ENCODE measurements around the gene SP4.
"Not testable (repeated sequence)": the region's sequence is repeated elsewhere in the genome, so short reads cannot be mapped to it uniquely, and the experiment has no call there.

SP4 gene

GRCh38 chr7:21536445-21537118 lies 108.7 kb downstream of the SP4 start:
- H3K27me3 Mint-ChIP-seq = peaks cover 26% of the 10 kb centered on the region
- not testable (repeated sequence) for H3K9me3 Mint-ChIP-seq, H3K27ac Mint-ChIP-seq, ATAC-seq, H3K4me1 Mint-ChIP-seq, H3K4me3 Mint-ChIP-seq, DNase-seq

DNA sequence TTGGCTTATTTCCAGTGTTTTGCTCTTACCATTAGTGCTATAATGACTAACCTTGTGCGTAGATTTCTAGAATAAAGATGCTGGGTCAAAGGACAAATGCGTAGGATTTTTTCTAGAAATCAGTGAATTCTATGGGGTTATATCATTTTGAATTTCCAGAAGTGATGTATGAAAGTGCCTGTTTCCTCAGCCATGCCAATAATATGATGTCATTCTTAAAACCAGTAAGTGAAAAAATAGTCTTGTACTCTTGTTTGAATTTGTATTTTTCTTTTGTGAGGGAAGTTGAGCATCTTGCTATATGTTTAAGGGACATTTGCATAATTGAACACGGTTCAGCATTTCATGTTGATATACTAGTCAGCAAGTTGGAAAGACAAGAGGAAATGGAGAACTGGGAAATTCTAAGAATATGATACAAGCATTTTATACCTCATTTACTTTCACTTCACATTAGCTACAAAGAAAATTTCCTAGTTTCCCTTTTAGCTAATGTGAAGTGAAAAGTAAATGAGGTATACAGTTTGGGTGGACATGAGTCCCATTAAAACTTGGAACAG lies 111.1 kb downstream of the SP4 start:
- no peak overlapping the region for H3K4me3 Mint-ChIP-seq
- peaks cover 3% of the 10 kb centered on the region for H3K4me1 Mint-ChIP-seq
- DNase-seq (no peak), ATAC-seq (no peak)
- H3K27me3 Mint-ChIP-seq = peaks cover 43% of the 10 kb centered on the region
- H3K27ac Mint-ChIP-seq = peak overlapping the region in 1 of 2 donors; percentile 43
- H3K9me3 Mint-ChIP-seq = no peaks in the 10 kb centered on the region

DNA sequence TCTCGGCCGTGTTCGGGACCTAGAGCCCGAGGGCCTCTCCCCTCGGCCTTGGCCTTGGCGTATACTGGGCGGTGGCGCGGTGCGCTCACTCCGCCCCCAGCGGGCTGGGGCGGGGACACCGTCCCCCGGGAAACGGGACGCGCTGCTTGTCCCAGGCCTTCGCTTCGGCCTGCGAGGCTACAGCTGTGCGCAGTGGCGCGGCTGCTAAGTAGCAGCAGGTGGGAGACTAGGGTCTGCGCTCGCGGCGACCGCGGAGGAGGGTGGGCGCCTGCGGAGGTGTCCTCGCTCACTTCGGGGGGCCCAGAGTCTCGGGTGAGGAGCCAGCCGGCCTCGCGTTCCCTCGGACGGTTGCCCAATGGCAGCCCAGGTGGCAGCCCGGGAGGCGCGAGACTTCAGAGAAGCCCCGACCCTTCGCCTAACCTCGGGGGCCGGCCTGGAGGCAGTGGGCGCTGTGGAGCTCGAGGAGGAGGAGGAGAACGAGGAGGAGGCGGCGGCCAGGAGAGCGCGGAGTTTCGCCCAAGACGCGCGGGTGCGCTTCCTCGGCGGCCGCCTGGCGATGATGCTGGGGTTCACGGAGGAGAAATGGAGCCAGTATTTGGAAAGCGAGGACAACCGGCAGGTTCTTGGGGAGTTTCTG lies 115.1 kb downstream of the SP4 start, which contains the start of gene DNAH11:
Gene DNAH11, plus strand, starts transcription at position 149 of the 637 bp plus-strand sequence. Its CDS starts 207 bp downstream, at position 356.
- peaks cover 75% of the 10 kb centered on the region for H3K27me3 Mint-ChIP-seq

GRCh38 chr7:21543528-21544302 lies 115.8 kb downstream of the SP4 start:
- no peaks in the 10 kb centered on the region for H3K9me3 Mint-ChIP-seq
- H3K27me3 Mint-ChIP-seq = peaks cover 73% of the 10 kb centered on the region
- H3K4me3 Mint-ChIP-seq = peak overlapping the region; percentile 70 to 85
- H3K27ac Mint-ChIP-seq = no peak overlapping the region
- ATAC-seq (peak; percentile 48), DNase-seq (peak; percentile 7 to 10)
- peaks cover 6% of the 10 kb centered on the region for H3K4me1 Mint-ChIP-seq

More for the DNA sequence above, 115.1 kb downstream of the SP4 start, which contains the start of gene DNAH11:
- Mint-ChIP-seq H3K4me3 (peak within 1 kb of the TSS; percentile 70 to 85), H3K4me1 (peaks cover 6% of the 10 kb centered on the region), H3K9me3 (no peaks in the 10 kb centered on the region), H3K27ac (no peak within 1 kb of the TSS)
- peak; percentile 21 to 28 for DNase-seq
- ATAC-seq = peak; percentile 88

DNA sequence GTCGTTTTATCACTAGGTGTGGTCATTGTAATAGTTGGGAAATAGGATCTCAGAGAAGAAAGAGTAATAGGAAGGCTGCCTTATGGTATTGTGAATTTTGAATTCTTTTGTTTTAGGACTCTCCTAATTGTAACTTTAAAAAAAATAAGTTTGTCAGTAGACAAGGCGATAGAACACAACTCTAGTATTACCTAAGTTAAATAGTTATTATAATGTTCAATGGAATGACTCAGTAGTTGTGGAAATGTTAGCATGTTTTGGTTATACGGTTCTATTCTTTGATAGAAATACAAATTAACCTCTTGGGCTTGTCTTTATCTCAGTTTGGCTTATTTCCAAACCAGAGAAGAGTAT lies 116.4 kb downstream of the SP4 start:
- H3K27me3 Mint-ChIP-seq = peaks cover 69% of the 10 kb centered on the region
- peaks cover 6% of the 10 kb centered on the region for H3K4me1 Mint-ChIP-seq
- H3K4me3 Mint-ChIP-seq = peak overlapping the region in 1 of 2 donors; percentile 70
- no peak for ATAC-seq
- no peak overlapping the region for H3K27ac Mint-ChIP-seq
- H3K9me3 Mint-ChIP-seq = no peaks in the 10 kb centered on the region
- DNase-seq = no peak

GRCh38 chr7:21544715-21545114 lies 116.8 kb downstream of the SP4 start:
- peaks cover 69% of the 10 kb centered on the region for H3K27me3 Mint-ChIP-seq
- ATAC-seq (no peak), DNase-seq (no peak)
- no peaks in the 10 kb centered on the region for H3K9me3 Mint-ChIP-seq
- H3K4me1 Mint-ChIP-seq = peaks cover 6% of the 10 kb centered on the region
- H3K4me3 Mint-ChIP-seq = no peak overlapping the region
- H3K27ac Mint-ChIP-seq = no peak overlapping the region

DNA sequence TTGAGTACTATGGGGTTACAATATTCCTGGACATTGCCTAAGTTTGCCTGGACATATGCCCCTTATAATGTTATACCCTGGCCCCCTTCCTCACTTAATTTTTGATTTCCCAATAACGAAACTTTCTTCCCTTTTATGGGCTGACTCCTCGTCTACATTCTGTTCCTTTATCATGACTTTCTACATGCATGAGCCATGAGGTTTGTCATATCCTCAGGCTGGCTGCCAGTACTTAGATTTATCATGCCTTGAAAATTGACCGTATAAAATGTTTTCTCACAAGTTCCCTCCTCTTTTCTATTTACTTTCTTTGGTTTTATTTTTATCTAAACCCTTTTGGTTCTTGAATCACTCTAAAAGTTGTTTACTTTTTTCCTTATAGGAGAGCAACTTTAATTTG lies 119.6 kb downstream of the SP4 start:
- ATAC-seq (no peak), DNase-seq (no peak)
- Mint-ChIP-seq H3K9me3 (no peaks in the 10 kb centered on the region), H3K27me3 (peaks cover 47% of the 10 kb centered on the region), H3K27ac (no peak overlapping the region), H3K4me3 (no peak overlapping the region), H3K4me1 (peaks cover 6% of the 10 kb centered on the region)

GRCh38 chr7:21548491-21548890 lies 120.6 kb downstream of the SP4 start:
- Mint-ChIP-seq H3K4me3 (no peak overlapping the region), H3K4me1 (peaks cover 6% of the 10 kb centered on the region), H3K27me3 (peaks cover 37% of the 10 kb centered on the region), H3K27ac (no peak overlapping the region), H3K9me3 (no peaks in the 10 kb centered on the region)
- no peak for DNase-seq
- no peak for ATAC-seq

DNA sequence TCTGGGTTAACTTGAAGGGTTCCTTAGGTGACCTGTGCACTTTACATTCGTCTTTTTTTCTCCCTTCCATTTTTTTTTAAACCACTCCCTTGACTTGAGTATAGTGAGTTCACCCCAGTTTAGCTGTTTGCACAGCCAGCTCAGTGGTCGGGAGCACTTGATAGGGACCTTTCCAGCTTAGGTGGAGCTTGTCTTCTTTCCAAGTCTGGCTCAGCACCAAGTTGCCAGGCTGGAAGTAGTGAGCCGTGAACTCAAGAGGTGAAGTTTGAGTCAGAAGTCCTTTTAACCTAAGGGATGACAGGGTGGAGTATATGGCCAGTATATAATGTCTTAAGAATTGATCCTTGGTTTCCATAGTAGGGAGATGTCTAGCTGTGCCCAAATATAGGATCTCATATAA lies 122.2 kb downstream of the SP4 start:
- H3K4me1 Mint-ChIP-seq = no peaks in the 10 kb centered on the region

GRCh38 chr7:21550821-21551531 lies 123.1 kb downstream of the SP4 start:
- no peak overlapping the region for H3K4me3 Mint-ChIP-seq
- H3K27me3 Mint-ChIP-seq = peaks cover 13% of the 10 kb centered on the region
- H3K4me1 Mint-ChIP-seq = no peaks in the 10 kb centered on the region
- ATAC-seq = no peak
- no peak overlapping the region for H3K27ac Mint-ChIP-seq
- no peaks in the 10 kb centered on the region for H3K9me3 Mint-ChIP-seq
- no peak for DNase-seq

More for the DNA sequence above, 122.2 kb downstream of the SP4 start:
- no peak for ATAC-seq
- DNase-seq = no peak
- Mint-ChIP-seq H3K27me3 (peaks cover 22% of the 10 kb centered on the region), H3K27ac (no peak overlapping the region), H3K9me3 (no peaks in the 10 kb centered on the region), H3K4me3 (no peak overlapping the region)

DNA sequence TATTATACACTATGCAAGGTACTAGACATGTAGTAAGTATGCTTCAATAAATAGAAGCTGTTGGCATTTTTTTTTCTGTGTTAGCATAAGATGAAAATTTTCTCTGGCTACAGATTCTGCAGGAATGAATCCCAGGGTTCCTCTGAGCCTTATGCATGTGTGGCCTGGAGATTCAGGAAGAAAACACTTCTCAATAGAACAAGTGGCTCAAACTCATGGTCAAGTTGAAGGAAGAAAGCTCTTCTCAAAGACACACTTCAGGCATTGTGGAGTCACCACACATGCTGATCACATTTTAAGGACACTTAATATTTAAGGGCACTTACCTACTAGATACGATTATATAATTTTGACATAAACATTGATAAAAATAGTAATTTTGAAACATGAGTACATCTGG lies 134.5 kb downstream of the SP4 start:
- Mint-ChIP-seq H3K27ac (peak overlapping the region in 1 of 2 donors; percentile 19), H3K27me3 (no peaks in the 10 kb centered on the region), H3K4me3 (no peak overlapping the region), H3K4me1 (no peaks in the 10 kb centered on the region), H3K9me3 (no peaks in the 10 kb centered on the region)
- DNase-seq (no peak), ATAC-seq (no peak)

All from stimulated activated naive CD8-positive, alpha-beta T cell treated with anti-CD3 and anti-CD28 coated beads, Interleukin-15, amount 100 ng/mL, for 72 hours (primary cell).